HG02763 (cell line): ENCODE data around the gene CLEC5A.
"Not testable (repeated sequence)": the region's sequence is repeated elsewhere in the genome, so short reads cannot be mapped to it uniquely, and the experiment has no call there.

Experiments used
- ATAC-seq: cut with Tn5 transposase; IDR thresholded peaks from one replicate; pipeline ENCODE4 v1.9.1; 2021; ENCODE audit warnings: mild to moderate bottlenecking, moderate library complexity; ENCODE audit not compliant: unreplicated experiment

Gene CLEC5A

GRCh38 chr7:141946796-141947195, at the start of gene CLEC5A:
Gene CLEC5A (minus strand): TSS chr7:141946974. CDS start chr7:141946292, 682 bp downstream.
- no peak for ATAC-seq

- ATAC-seq: no peak
Measured at GRCh38 chr7:141993354-141993753, 46.6 kb upstream of the CLEC5A start.

- ATAC-seq: no peak
Measured at GRCh38 chr7:141992688-141993087, 45.9 kb upstream of the CLEC5A start.

GRCh38 chr7:141992156-141992555, 45.4 kb upstream of the CLEC5A start:
- no peak for ATAC-seq

- no peak for ATAC-seq
Measured at GRCh38 chr7:141991140-141991539, 44.4 kb upstream of the CLEC5A start.

- ATAC-seq: no peak
Measured at GRCh38 chr7:141990011-141990725, 43.4 kb upstream of the CLEC5A start.

- not testable (repeated sequence) for ATAC-seq
Measured at GRCh38 chr7:141987803-141988202, 41.0 kb upstream of the CLEC5A start.

GRCh38 chr7:141986923-141987322, 40.1 kb upstream of the CLEC5A start:
- ATAC-seq: no peak

- not testable (repeated sequence) for ATAC-seq
Measured at GRCh38 chr7:141985926-141986325, 39.2 kb upstream of the CLEC5A start.

- ATAC-seq: no peak
Measured at GRCh38 chr7:141979568-141979967, 32.8 kb upstream of the CLEC5A start.

- ATAC-seq: no peak
Measured at GRCh38 chr7:141978351-141978750, 31.6 kb upstream of the CLEC5A start.

- no peak for ATAC-seq
Measured at GRCh38 chr7:141976524-141977245, 29.9 kb upstream of the CLEC5A start.

- ATAC-seq: peak; percentile 66
Measured at GRCh38 chr7:141975806-141976523, 29.2 kb upstream of the CLEC5A start.

GRCh38 chr7:141974831-141975230, 28.1 kb upstream of the CLEC5A start:
- ATAC-seq: no peak

GRCh38 chr7:141973673-141974072, 26.9 kb upstream of the CLEC5A start, which contains the start of gene TAS2R38:
Gene TAS2R38 (minus strand): TSS chr7:141973773. CDS start chr7:141973689, 84 bp downstream.
- no peak for ATAC-seq

- ATAC-seq: no peak
Measured at GRCh38 chr7:141960687-141961422, 14.1 kb upstream of the CLEC5A start.

- ATAC-seq: no peak
Measured at GRCh38 chr7:141956084-141956483, 9.3 kb upstream of the CLEC5A start.

- ATAC-seq: no peak
Measured at GRCh38 chr7:141954334-141954733, 7.6 kb upstream of the CLEC5A start.

- no peak for ATAC-seq
Measured at GRCh38 chr7:141952461-141952860, 5.7 kb upstream of the CLEC5A start.

GRCh38 chr7:141950806-141951205, 4.0 kb upstream of the CLEC5A start:
- ATAC-seq: no peak

- ATAC-seq: no peak
Measured at GRCh38 chr7:141949911-141950310, 3.1 kb upstream of the CLEC5A start.
